ENCODE results near the gene CYP2C18.
"Not testable (repeated sequence)": the region's sequence is repeated elsewhere in the genome, so short reads cannot be mapped to it uniquely, and the experiment has no call there.

Gene CYP2C18

DNA sequence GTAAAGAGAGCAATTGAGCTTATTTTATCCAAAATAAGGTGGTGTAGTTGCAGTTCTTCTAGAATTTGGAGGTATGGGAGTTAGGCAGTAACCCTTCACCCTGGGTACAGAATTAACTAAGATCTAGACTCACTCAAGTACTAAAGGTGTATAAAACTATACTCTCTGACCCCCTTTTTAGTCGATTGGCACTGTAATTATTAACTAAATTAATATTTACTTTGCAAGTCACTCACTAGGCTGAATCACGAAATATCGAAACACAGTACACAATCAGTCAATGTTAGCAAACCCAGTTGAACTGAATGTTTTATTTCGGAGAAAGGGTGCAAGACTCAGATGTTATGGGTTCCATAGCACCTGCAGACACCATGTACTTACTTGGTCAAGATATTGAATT, 64.3 kb downstream of the CYP2C18 start:
- no peak for DNase-seq (ENCODE audit: low spot score)

DNA sequence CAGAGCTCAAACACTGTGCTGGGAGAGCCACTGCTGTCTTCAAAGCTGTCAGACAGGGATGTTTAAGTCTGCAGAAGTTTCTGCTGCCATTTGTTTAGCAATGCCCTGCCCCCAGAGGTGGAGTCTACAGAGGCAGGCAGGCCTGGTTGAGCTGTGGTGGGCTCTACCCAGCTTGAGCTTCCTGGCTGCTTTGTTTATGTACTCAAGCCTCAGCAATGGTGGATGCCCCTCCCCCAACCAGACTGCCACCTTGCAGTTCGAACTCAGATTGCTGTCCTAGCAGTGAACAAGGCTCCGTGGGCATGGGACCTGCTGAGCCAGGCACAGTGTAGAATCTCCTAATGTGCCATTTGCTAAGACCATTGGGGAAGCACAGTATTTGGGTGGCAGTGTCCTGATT, 74.4 kb downstream of the CYP2C18 start:
- DNase-seq (ENCODE audit: low spot score) = no peak

DNA sequence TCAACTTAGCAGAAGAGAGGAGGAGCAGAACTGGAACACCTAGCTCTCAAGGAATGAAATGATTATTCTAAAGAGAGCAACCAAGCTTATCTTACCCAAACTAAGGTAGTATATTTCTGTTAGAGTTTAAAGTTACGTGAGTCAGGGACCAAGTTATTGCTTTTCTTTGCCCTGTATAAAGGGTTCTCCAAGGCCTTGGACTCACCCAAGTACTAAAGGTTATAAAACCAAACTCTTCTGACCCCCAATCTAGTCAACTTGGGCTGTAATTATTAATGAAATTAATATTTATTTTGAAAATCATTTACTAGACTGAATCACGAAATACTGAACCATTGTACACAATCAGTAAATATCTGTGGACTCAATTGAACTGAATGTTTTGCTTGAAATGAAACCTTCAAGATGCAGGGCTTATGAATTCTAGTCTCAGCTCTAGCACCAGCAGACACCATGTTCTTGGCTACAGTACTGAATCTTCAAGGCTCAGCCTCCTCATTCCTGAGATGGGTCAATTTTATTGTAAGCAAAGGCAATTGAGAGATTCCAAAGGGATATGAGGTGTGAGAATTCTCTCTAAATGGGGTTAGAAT, 77.2 kb downstream of the CYP2C18 start:
- DNase-seq (ENCODE audit: low spot score) = no peak

DNA sequence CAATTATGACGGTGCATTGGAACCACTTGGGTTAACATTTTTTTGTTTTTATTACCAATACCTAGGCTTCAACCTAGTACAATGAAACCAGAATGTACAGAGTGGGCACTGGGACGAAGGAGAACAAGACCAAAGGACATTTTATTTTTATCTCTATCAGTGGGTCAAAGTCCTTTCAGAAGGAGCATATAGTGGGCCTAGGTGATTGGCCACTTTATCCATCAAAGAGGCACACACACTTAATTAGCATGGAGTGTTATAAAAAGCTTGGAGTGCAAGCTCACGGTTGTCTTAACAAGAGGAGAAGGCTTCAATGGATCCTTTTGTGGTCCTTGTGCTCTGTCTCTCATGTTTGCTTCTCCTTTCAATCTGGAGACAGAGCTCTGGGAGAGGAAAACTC, 78.9 kb downstream of the CYP2C18 start, which contains the start of gene CYP2C19:
CYP2C19 (plus strand) TSS at position 289 of the 400 bp plus-strand sequence; CDS start at position 314, 25 bp downstream.
- DNase-seq (ENCODE audit: low spot score) = no peak

DNA sequence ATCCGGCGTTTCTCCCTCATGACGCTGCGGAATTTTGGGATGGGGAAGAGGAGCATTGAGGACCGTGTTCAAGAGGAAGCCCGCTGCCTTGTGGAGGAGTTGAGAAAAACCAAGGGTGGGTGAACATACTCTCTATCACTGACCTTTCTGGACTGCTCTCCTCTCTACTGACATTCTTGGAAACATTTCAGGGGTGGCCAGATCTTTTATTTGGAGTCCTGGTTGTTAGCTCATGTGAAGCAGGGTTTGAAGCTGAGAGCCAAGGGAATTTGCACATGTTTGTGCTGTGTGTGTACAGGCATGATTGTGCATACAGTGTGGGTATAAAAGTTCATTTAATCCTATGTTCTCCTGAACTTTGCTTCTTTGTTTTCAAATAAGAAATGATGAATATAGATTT, 91.9 kb downstream of the CYP2C18 start:
- DNase-seq (ENCODE audit: low spot score) = not testable (repeated sequence)

DNA sequence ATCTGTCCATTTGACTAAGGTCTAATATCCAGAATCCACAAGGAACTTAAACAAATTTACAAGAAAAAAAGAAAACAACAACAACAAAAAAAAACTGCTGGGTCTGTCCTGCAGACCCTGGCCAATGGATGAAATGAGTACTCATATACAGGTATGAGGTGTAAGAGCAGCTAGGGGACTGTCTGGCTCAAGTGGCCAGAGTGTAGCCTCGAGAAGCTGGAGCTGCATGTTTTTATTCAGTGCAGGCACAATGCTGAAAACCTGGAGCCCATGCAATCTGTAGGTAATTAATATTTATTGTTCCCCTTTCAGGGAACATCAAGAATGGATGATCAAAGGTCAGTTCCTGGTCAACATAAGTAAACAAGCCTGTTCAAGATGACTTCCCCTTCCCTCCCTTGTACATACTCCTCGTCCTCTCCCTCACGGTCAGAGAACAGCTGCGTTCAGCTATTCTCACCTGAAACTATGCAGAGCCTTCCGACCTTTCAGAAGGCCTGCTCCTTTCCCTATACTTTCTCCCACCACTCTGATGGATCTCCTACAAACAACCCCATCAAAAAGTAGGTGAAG, 94.4 kb downstream of the CYP2C18 start:
- DNase-seq (ENCODE audit: low spot score) = no peak

DNA sequence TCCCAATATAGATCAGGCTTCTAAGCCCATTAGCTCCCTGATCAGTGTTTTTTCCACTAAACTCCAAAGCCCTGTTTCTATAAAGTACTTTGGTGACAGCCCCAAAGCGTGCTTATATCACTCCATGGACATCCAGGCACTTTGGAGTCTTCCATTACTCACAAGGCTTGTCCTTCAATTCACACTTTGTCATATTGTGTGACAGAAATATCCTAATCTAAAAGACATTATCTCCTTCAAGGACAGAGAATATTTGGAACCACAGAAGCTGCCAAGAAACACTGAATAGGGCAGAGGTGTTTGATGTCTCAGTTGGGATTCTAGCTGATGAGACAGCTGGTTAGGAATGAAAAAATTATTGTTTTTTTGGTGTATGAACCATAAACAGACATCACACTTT, 97.3 kb downstream of the CYP2C18 start:
- no peak for DNase-seq (ENCODE audit: low spot score)

DNA sequence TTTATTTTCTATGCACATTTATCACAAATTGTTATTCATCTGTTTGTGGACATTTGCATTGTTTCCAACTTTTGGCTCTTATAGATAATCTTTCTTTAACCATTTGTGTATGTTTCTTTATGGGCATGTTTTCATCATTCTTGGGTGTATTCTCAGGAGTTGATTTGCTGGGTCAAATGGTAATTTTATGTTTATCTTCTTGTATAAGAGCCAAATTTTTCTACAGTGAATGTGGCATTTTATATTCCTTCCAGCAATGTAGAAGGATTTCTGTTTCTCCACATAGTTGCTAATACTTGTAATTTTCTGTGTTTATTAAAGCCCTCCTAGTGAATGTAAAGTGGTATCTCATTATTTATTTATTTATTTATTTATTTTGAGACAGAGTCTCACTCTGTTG, 100.7 kb downstream of the CYP2C18 start:
- no peak for DNase-seq (ENCODE audit: low spot score)

DNA sequence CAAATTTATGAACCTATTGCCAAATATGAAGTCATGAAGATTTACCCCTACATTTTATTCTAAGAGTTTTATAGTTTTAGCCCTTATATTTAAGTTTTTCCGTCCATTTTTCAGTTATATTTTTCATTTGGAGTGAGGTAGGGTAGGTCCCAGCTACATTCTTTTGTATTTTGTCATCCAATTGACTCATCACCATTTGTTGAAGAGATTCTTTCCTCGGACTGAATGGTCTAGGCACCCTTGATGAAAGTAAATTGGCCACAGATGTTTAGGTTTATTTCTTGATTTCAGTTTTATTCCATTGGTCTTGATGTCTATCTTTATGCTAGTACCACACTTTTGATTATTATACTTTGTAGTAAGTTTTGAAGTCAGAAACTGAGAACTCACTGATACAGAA, 101.7 kb downstream of the CYP2C18 start:
- DNase-seq (ENCODE audit: low spot score) = no peak

Data from AG20443 (cell line).